HepG2 (cell line): ENCODE results near the gene NEU4. TPM values are rescaled to one million over a fixed set of nuclear protein-coding genes. Genes with fewer than 3 reads are reported as not detected.

Experiments
- ATAC-seq: fragments of 200-7000 bp; cut with Tn5 transposase; 3 replicates; pipeline ENCODE4 v1.9.1; 2020; ENCODE audit warnings: mild to moderate bottlenecking, moderate library complexity
- BruUV-seq: library from RNA; stranded (reverse); fragments of 400-500 nt; replicated peaks from 2 replicates; lab custom pipeline; 2021; lab: Mats Ljungman, UMichigan
- CTCF ChIA-PET: fragments of 300-600 bp; formaldehyde crosslinking; extraction: SDS; loops from one replicate; lab custom pipeline; 2021; ENCODE audit warnings: low total read pairs, inconsistent platforms, low intra/inter-chr PET ratio; lab: Yijun Ruan, JAX
- POLR2A ChIA-PET: fragments of 350-600 bp; sonication (Branson Sonifier 250); formaldehyde crosslinking; loops from one replicate; lab custom pipeline; 2020; ENCODE audit warnings: antibody characterized with exemption, inconsistent platforms; lab: Yijun Ruan, JAX
- DNase-seq: peaks from one replicate; pipeline ENCODE4 v3.0.0-alpha.2; 2015; ENCODE audit warnings: low spot score
- FAIRE-seq: peaks from 3 replicates; lab custom pipeline; 2011; peaks lifted over from hg19 to GRCh38; lab: Jason Lieb, UNC
- H2AFZ ChIP-seq: one replicate; pipeline ENCODE4 v1.6.1; 2011; ENCODE audit warnings: low read length, inconsistent platforms
- H3K27ac ChIP-seq: fragments of 300-600 bp; 3 replicates; pipeline ENCODE4 v1.8.0; 2011; ENCODE audit warnings: mixed run types, mild to moderate bottlenecking, mixed read lengths, low read length, inconsistent platforms; ENCODE audit not compliant: insufficient read depth; ENCODE audit errors: extremely low read length
- H3K27me3 ChIP-seq, 2 experiments: fragments of 200-600 bp in 1 of 2; 2 replicates in 1 of 2; 3 replicates in 1 of 2; pipeline versions ENCODE4 v1.6.0 to v1.8.0; 2011; ENCODE audit warnings: low read length in 2 of 2, mild to moderate bottlenecking in 2 of 2, moderate library complexity in 2 of 2, inconsistent platforms in 1 of 2; ENCODE audit not compliant: insufficient read depth in 2 of 2, control insufficient read depth in 1 of 2
- H3K36me3 ChIP-seq, 2 experiments: fragments of 200-600 bp in 1 of 2; replicated peaks in 1 of 2; 2 replicates in 1 of 2; 3 replicates in 1 of 2; pipeline versions ENCODE4 v1.5.1 to v1.8.0; 2011; ENCODE audit warnings: low read length in 2 of 2, inconsistent platforms in 1 of 2; ENCODE audit not compliant: insufficient read depth in 2 of 2, control insufficient read depth in 1 of 2
- H3K4me1 ChIP-seq: 2 replicates; pipeline ENCODE4 v1.5.1; 2012; ENCODE audit warnings: low read length, inconsistent platforms; ENCODE audit not compliant: insufficient read depth
- H3K4me2 ChIP-seq: 2 replicates; pipeline ENCODE4 v1.6.0; 2011; ENCODE audit warnings: low read depth, low read length, inconsistent platforms
- H3K4me3 ChIP-seq, 3 experiments: fragments of 200-600 bp in 1 of 3; sonication (generic), shearing (Covaris generic) in 1 of 3; replicated peaks in 1 of 3; 2 replicates each; pipeline ENCODE4 v1.5.1; 2011 to 2016; ENCODE audit warnings: low read length in 3 of 3, inconsistent platforms in 2 of 3, low read depth in 2 of 3, mild to moderate bottlenecking in 2 of 3, control low read depth in 1 of 3, mixed read lengths in 1 of 3; ENCODE audit not compliant: insufficient read depth in 1 of 3
- H3K79me2 ChIP-seq: one replicate; pipeline ENCODE4 v1.6.1; 2011; ENCODE audit warnings: low read length, inconsistent platforms; ENCODE audit not compliant: insufficient read depth
- H3K9ac ChIP-seq: 2 replicates; pipeline ENCODE4 v1.6.0; 2011; ENCODE audit warnings: mild to moderate bottlenecking, low read depth, low read length, inconsistent platforms; ENCODE audit not compliant: insufficient read depth
- H3K9me3 ChIP-seq: 2 replicates; pipeline ENCODE4 v1.5.1; 2012; ENCODE audit warnings: mild to moderate bottlenecking, low read length
- H4K20me1 ChIP-seq: 2 replicates; pipeline ENCODE4 v1.6.0; 2011; ENCODE audit warnings: inconsistent platforms, mild to moderate bottlenecking, low read length, moderate library complexity; ENCODE audit not compliant: insufficient read depth
- AGO2 ChIP-seq: fragments of 200-400 bp; formaldehyde crosslinking; optimal IDR thresholded peaks from 2 replicates; pipeline ENCODE3; 2017; ENCODE audit warnings: mild to moderate bottlenecking, low read depth, low read length, moderate library complexity
- AKAP8 ChIP-seq: sonication (generic); formaldehyde crosslinking; IDR thresholded peaks from 2 replicates; pipeline ENCODE4 v1.5.1; 2020; ENCODE audit warnings: mild to moderate bottlenecking, missing genetic modification reagents
- HNRNPL ChIP-seq: fragments of 200-400 bp; formaldehyde crosslinking; IDR thresholded peaks from 2 replicates; pipeline ENCODE4 v1.6.1; 2017; ENCODE audit warnings: mild to moderate bottlenecking, low read depth, low read length
- MED8 ChIP-seq: sonication (generic); formaldehyde crosslinking; IDR thresholded peaks from 2 replicates; pipeline ENCODE4 v1.8.1; 2023; ENCODE audit warnings: mild to moderate bottlenecking, missing genetic modification reagents; ENCODE audit not compliant: insufficient replicate concordance
- MTA1 ChIP-seq: sonication (generic); formaldehyde crosslinking; IDR thresholded peaks from 2 replicates; pipeline ENCODE4 v1.4.0; 2020; ENCODE audit warnings: missing genetic modification reagents, mild to moderate bottlenecking, borderline replicate concordance
- POLR2AphosphoS5 ChIP-seq: IDR thresholded peaks from 2 replicates; pipeline ENCODE4 v1.6.1; 2012; ENCODE audit warnings: low read depth, low read length
- RBFOX2 ChIP-seq: fragments of 200-400 bp; formaldehyde crosslinking; IDR thresholded peaks from 2 replicates; pipeline ENCODE4 v1.6.1; 2017; ENCODE audit warnings: low read depth, mild to moderate bottlenecking, low read length
- SMAD3 ChIP-seq: sonication (generic); formaldehyde crosslinking; IDR thresholded peaks from 2 replicates; pipeline ENCODE4 v1.4.0; 2020; ENCODE audit warnings: missing genetic modification reagents
- ZNF451 ChIP-seq: sonication (generic); formaldehyde crosslinking; IDR thresholded peaks from 2 replicates; pipeline ENCODE4 v1.5.0; 2020; ENCODE audit warnings: mild to moderate bottlenecking, missing genetic modification reagents
- ZNF597 ChIP-seq: sonication (generic); formaldehyde crosslinking; IDR thresholded peaks from 2 replicates; pipeline ENCODE4 v1.5.0; 2020; ENCODE audit warnings: missing genetic modification reagents
- ZNF703 ChIP-seq: sonication (generic); formaldehyde crosslinking; IDR thresholded peaks from 2 replicates; pipeline ENCODE4 v1.5.1; 2020; ENCODE audit warnings: missing genetic modification reagents, mild to moderate bottlenecking, moderate library complexity, borderline replicate concordance
- ZNF772 ChIP-seq: sonication (generic); formaldehyde crosslinking; IDR thresholded peaks from 2 replicates; pipeline ENCODE4 v1.5.0; 2020; ENCODE audit warnings: mild to moderate bottlenecking, missing genetic modification reagents
- WGBS: methylation state at CpG from one replicate; pipeline ENCODE4 v1.1.6; 2017; ENCODE audit warnings: low lambda C conversion rate; 5-methylcytosine and 5-hydroxymethylcytosine counted together
- in situ Hi-C: cut with HindIII; loops from 2 replicates; pipeline ENCODE4 v1.10.0; 2017; ENCODE audit warnings: low pct_unique_long_range_greater_than_20kb; ENCODE audit not compliant: extremely low pct_ligation_motif_present
- intact Hi-C: fragments of 100-400 bp; cut with micrococcal nuclease; formaldehyde crosslinking; loops from one replicate; pipeline ENCODE4 v1.10.0; 2022; ENCODE audit not compliant: unreplicated experiment
- polyA plus RNA-seq, 8 experiments: library from polyadenylated mRNA; depleted of rRNA in 3 of 8; stranded (reverse) in 7 of 8; unstranded in 1 of 8; fragments of >200 nt; fragmentation: Illumina TruSeq in 4 of 8; extraction: Trizol in 4 of 8; gene quantifications; 2 replicates each; pipeline versions ENCODE4 v1.2.1 to v1.2.3, GENCODE V29; 2011 to 2016; ENCODE audit warnings: low read depth in 4 of 8, missing spikeins in 1 of 8, mixed read lengths in 1 of 8; ENCODE audit not compliant: insufficient read depth in 1 of 8
- total RNA-seq, 5 experiments: library from RNA; depleted of rRNA; stranded (reverse); fragments of >200 nt; fragmentation: Illumina TruSeq; extraction: Trizol; gene quantifications; 2 replicates each; pipeline ENCODE4 v1.2.3, GENCODE V29; 2016; ENCODE audit warnings: low read depth in 1 of 5

NEU4 gene
- total and polyA plus RNA-seq, 2 of the 13 experiments (the other 11 are each of a cell fraction or from before 2014, with no cell fraction given): 53.5 to 107 TPM

GRCh38 chr2:241811201-241811951, 2.4 kb downstream of the NEU4 start:
- Histone ChIP-seq H3K4me2 (peak overlapping the region; percentile 88), H3K27ac (no peak overlapping the region), H4K20me1 (peaks cover 10% of the 10 kb centered on the region; the same call in 1 of the 2 replicates), H3K36me3 (peaks cover under 1 to 6% of the 10 kb centered on the region in 2 experiments; a peak in 3 of 5 replicates), H2AFZ (no peak overlapping the region), H3K79me2 (peaks cover 52% of the 10 kb centered on the region), H3K4me3 (peak overlapping the region in 1 of 3 experiments; percentile 85; a peak in 2 of 6 replicates), H3K27me3 (no peaks in the 10 kb centered on the region; a peak in 1 of 5 replicates), H3K4me1 (peaks cover 36% of the 10 kb centered on the region), H3K9me3 (no peaks in the 10 kb centered on the region), H3K9ac (peak overlapping the region; percentile 90)
- POLR2A ChIA-PET: interaction anchor here (0.7 to 4.2 kb wide), 3 partner anchors 34 to 110 kb away, joined by 3 to 218 read pairs (median 20); partner anchors contain the start of genes GAL3ST2 and ING5
- no peak for TF ChIP-seq ZNF597
- TF ChIP-seq SMAD3 (CRISPR knock-in tag): no peak
- TF ChIP-seq AKAP8 (CRISPR knock-in tag): peak; percentile 10; the same call in 1 of the 2 replicates
- 0 out of 2 replicates have a peak, but pooled peaks have one; percentile 33 for TF ChIP-seq ZNF451 (CRISPR knock-in tag)
- TF ChIP-seq HNRNPL: peak; percentile 81; the same call in 1 of the 2 replicates
- TF ChIP-seq ZNF703 (CRISPR knock-in tag): no peak
- TF ChIP-seq AGO2: peak; percentile 14
- TF ChIP-seq RBFOX2: peak; percentile 50
- peak; percentile 38 for TF ChIP-seq MED8
- TF ChIP-seq MTA1: 0 out of 2 replicates have a peak, but pooled peaks have one; percentile 6
- 0 out of 2 replicates have a peak, but pooled peaks have one; percentile 12 for TF ChIP-seq ZNF772
- TF ChIP-seq POLR2AphosphoS5: peak; percentile 15; the same call in 1 of the 2 replicates
- FAIRE-seq (no peak), ATAC-seq (no peak), DNase-seq (no peak)
- CTCF ChIA-PET: no interaction called here
- in situ Hi-C loops (no loop called here), intact Hi-C loops (no loop called here)
- no TSS peak for BruUV-seq
- 94% methylated on average over 17 of the region's 27 CpGs for WGBS
